HG02642 (cell line): ENCODE measurements around the gene UBR3.
"Not testable (repeated sequence)": the region's sequence is repeated elsewhere in the genome, so short reads cannot be mapped to it uniquely, and the experiment has no call there.

Experiments
- ATAC-seq: cut with Tn5 transposase; IDR thresholded peaks from one replicate; pipeline ENCODE4 v1.9.1; 2021; ENCODE audit warnings: mild to moderate bottlenecking; ENCODE audit not compliant: unreplicated experiment, poor library complexity

Gene UBR3

GRCh38 chr2:170088776-170089175 is 261.5 kb downstream of the UBR3 start:
- ATAC-seq = no peak

- no peak for ATAC-seq
These were observed 263.0 kb downstream of the UBR3 start for GRCh38 chr2:170090229-170090628.

- ATAC-seq = no peak
These were observed 264.2 kb downstream of the UBR3 start for GRCh38 chr2:170091436-170091835.

GRCh38 chr2:170092436-170093060 is 265.3 kb downstream of the UBR3 start:
- no peak for ATAC-seq

GRCh38 chr2:170095380-170095779 is 268.1 kb downstream of the UBR3 start:
- no peak for ATAC-seq

- ATAC-seq = no peak
These were observed 271.5 kb downstream of the UBR3 start for GRCh38 chr2:170098626-170099312.

GRCh38 chr2:170101789-170102188 is 274.5 kb downstream of the UBR3 start:
- no peak for ATAC-seq

- no peak for ATAC-seq
These were observed 279.0 kb downstream of the UBR3 start for GRCh38 chr2:170106102-170106840.

- ATAC-seq = no peak
These were observed 286.1 kb downstream of the UBR3 start for GRCh38 chr2:170113168-170113894.

- ATAC-seq = no peak
These were observed 288.4 kb downstream of the UBR3 start for GRCh38 chr2:170115501-170116229.

- no peak for ATAC-seq
These were observed 291.4 kb downstream of the UBR3 start for GRCh38 chr2:170118641-170119040.

- ATAC-seq = not testable (repeated sequence)
These were observed 292.1 kb downstream of the UBR3 start for GRCh38 chr2:170119326-170119725.

- no peak for ATAC-seq
These were observed 294.4 kb downstream of the UBR3 start for GRCh38 chr2:170121689-170122088.

GRCh38 chr2:170122883-170123547 is 295.8 kb downstream of the UBR3 start:
- no peak for ATAC-seq

GRCh38 chr2:170123593-170123992 is 296.3 kb downstream of the UBR3 start:
- ATAC-seq = no peak

GRCh38 chr2:170126138-170126728 is 299.0 kb downstream of the UBR3 start:
- ATAC-seq = not testable (repeated sequence)
